HEK293 (cell line): ENCODE results near the gene TSPEAR.

Experiments used
- SALL2 ChIP-seq: fragments of 450-650 bp; formaldehyde crosslinking; IDR thresholded peaks from 2 replicates; pipeline ENCODE4 v1.5.0; 2017; ENCODE audit warnings: missing biosample characterization, mild to moderate bottlenecking, missing genetic modification characterization, borderline replicate concordance
- ZBTB26 ChIP-seq: fragments of 450-650 bp; formaldehyde crosslinking; optimal IDR thresholded peaks from 2 replicates; pipeline ENCODE3; 2016; ENCODE audit warnings: missing biosample characterization, mild to moderate bottlenecking, missing genetic modification characterization
- ZNF10 ChIP-seq: fragments of 450-650 bp; formaldehyde crosslinking; IDR thresholded peaks from 2 replicates; pipeline ENCODE4 v1.5.1; 2017; ENCODE audit warnings: missing biosample characterization, missing genetic modification characterization
- ZNF248 ChIP-seq: fragments of 450-650 bp; formaldehyde crosslinking; IDR thresholded peaks from 2 replicates; pipeline ENCODE4 v1.5.1; 2017; ENCODE audit warnings: missing biosample characterization, missing genetic modification characterization
- ZNF292 ChIP-seq: fragments of 450-650 bp; formaldehyde crosslinking; IDR thresholded peaks from 2 replicates; pipeline ENCODE4 v1.5.1; 2016; ENCODE audit warnings: low read depth, missing biosample characterization, missing genetic modification characterization, borderline replicate concordance
- ZNF530 ChIP-seq: fragments of 450-650 bp; formaldehyde crosslinking; IDR thresholded peaks from 2 replicates; pipeline ENCODE4 v1.5.1; 2016; ENCODE audit warnings: low read depth, missing biosample characterization, missing genetic modification characterization
- ZNF580 ChIP-seq: fragments of 450-650 bp; formaldehyde crosslinking; IDR thresholded peaks from 2 replicates; pipeline ENCODE4 v1.5.1; 2016; ENCODE audit warnings: missing biosample characterization, missing genetic modification characterization
- ZNF692 ChIP-seq: fragments of 450-650 bp; formaldehyde crosslinking; IDR thresholded peaks from 2 replicates; pipeline ENCODE4 v1.5.1; 2016; ENCODE audit warnings: missing biosample characterization, missing genetic modification characterization
- TF ChIP-seq, protein P1 (sequence below): fragments of 450-650 bp; formaldehyde crosslinking; IDR thresholded peaks from 2 replicates; pipeline ENCODE4 v1.5.1; 2016; ENCODE audit warnings: missing biosample characterization, missing genetic modification characterization
- TF ChIP-seq, protein P2 (sequence below): fragments of 450-650 bp; formaldehyde crosslinking; IDR thresholded peaks from 2 replicates; pipeline ENCODE4 v1.5.1; 2016; ENCODE audit warnings: missing biosample characterization, missing genetic modification characterization, low read depth
- TF ChIP-seq, protein P3 (sequence below): fragments of 450-650 bp; formaldehyde crosslinking; conservative IDR thresholded peaks from 2 replicates; pipeline ENCODE4 v1.5.1; 2016; ENCODE audit warnings: low read depth, missing biosample characterization, missing genetic modification characterization

DNA sequence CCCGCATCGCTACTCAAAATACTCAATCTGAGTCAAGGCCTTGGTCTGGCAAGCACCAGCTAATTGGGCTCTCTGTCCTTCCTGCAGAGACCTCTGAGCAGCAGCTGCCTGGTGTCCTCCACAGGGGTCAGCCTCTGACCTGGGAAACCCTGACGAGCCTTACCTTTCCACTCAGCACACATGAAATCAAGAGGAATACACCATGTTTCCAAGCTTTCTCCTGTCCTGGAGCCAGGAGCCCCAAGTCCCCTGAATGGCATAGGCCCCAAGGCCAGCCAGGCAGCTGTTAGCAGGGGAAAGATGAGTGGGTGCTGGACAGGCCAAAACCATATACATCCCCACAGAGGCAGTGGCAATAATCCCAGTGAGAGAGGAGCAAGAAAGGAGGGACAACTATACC is 27.2 kb upstream of the TSPEAR start:
- TF ChIP-seq, protein P1, sequence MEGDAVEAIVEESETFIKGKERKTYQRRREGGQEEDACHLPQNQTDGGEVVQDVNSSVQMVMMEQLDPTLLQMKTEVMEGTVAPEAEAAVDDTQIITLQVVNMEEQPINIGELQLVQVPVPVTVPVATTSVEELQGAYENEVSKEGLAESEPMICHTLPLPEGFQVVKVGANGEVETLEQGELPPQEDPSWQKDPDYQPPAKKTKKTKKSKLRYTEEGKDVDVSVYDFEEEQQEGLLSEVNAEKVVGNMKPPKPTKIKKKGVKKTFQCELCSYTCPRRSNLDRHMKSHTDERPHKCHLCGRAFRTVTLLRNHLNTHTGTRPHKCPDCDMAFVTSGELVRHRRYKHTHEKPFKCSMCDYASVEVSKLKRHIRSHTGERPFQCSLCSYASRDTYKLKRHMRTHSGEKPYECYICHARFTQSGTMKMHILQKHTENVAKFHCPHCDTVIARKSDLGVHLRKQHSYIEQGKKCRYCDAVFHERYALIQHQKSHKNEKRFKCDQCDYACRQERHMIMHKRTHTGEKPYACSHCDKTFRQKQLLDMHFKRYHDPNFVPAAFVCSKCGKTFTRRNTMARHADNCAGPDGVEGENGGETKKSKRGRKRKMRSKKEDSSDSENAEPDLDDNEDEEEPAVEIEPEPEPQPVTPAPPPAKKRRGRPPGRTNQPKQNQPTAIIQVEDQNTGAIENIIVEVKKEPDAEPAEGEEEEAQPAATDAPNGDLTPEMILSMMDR, result no peak
- TF ChIP-seq ZNF580 (tag by site-specific recombination), result no peak
- TF ChIP-seq ZNF692 (tag by site-specific recombination), result no peak
- no peak for TF ChIP-seq ZNF10 (tag by site-specific recombination)
- TF ChIP-seq, protein P2, sequence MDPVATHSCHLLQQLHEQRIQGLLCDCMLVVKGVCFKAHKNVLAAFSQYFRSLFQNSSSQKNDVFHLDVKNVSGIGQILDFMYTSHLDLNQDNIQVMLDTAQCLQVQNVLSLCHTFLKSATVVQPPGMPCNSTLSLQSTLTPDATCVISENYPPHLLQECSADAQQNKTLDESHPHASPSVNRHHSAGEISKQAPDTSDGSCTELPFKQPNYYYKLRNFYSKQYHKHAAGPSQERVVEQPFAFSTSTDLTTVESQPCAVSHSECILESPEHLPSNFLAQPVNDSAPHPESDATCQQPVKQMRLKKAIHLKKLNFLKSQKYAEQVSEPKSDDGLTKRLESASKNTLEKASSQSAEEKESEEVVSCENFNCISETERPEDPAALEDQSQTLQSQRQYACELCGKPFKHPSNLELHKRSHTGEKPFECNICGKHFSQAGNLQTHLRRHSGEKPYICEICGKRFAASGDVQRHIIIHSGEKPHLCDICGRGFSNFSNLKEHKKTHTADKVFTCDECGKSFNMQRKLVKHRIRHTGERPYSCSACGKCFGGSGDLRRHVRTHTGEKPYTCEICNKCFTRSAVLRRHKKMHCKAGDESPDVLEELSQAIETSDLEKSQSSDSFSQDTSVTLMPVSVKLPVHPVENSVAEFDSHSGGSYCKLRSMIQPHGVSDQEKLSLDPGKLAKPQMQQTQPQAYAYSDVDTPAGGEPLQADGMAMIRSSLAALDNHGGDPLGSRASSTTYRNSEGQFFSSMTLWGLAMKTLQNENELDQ (tag by site-specific recombination), result no peak
- no peak for TF ChIP-seq ZNF292 (tag by site-specific recombination)
- TF ChIP-seq, protein P3, sequence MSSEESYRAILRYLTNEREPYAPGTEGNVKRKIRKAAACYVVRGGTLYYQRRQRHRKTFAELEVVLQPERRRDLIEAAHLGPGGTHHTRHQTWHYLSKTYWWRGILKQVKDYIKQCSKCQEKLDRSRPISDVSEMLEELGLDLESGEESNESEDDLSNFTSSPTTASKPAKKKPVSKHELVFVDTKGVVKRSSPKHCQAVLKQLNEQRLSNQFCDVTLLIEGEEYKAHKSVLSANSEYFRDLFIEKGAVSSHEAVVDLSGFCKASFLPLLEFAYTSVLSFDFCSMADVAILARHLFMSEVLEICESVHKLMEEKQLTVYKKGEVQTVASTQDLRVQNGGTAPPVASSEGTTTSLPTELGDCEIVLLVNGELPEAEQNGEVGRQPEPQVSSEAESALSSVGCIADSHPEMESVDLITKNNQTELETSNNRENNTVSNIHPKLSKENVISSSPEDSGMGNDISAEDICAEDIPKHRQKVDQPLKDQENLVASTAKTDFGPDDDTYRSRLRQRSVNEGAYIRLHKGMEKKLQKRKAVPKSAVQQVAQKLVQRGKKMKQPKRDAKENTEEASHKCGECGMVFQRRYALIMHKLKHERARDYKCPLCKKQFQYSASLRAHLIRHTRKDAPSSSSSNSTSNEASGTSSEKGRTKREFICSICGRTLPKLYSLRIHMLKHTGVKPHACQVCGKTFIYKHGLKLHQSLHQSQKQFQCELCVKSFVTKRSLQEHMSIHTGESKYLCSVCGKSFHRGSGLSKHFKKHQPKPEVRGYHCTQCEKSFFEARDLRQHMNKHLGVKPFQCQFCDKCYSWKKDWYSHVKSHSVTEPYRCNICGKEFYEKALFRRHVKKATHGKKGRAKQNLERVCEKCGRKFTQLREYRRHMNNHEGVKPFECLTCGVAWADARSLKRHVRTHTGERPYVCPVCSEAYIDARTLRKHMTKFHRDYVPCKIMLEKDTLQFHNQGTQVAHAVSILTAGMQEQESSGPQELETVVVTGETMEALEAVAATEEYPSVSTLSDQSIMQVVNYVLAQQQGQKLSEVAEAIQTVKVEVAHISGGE (tag by site-specific recombination), result no peak
- no peak for TF ChIP-seq ZNF530 (tag by site-specific recombination)
- TF ChIP-seq ZNF248 (tag by site-specific recombination), result no peak
- no peak for TF ChIP-seq SALL2 (tag by site-specific recombination)
- TF ChIP-seq ZBTB26, result no peak
